Lower lobe of right lung (tissue), 2 donors: Measurements from ENCODE around the gene TAGLN3. TPM values are rescaled to one million over a fixed set of nuclear protein-coding genes. Genes with fewer than 3 reads are reported as not detected.

Experiments used
- ATAC-seq, 2 donors: fragments of 200-7000 bp; cut with Tn5 transposase; one replicate each; pipeline ENCODE4 v1.9.1; 2020 to 2022; ENCODE audit warnings: mild to moderate bottlenecking in 2 of 2, moderate library complexity in 2 of 2
- DNase-seq: peaks from one replicate; pipeline ENCODE4 v3.0.0-alpha.2; 2020
- H3K27ac ChIP-seq: fragments of 200-600 bp; one replicate; pipeline ENCODE4 v1.8.0; 2022
- H3K27me3 ChIP-seq: fragments of 200-600 bp; one replicate; pipeline ENCODE4 v1.8.0; 2022; ENCODE audit warnings: low read depth
- H3K36me3 ChIP-seq: fragments of 200-600 bp; one replicate; pipeline ENCODE4 v1.8.0; 2022; ENCODE audit warnings: mild to moderate bottlenecking
- H3K4me1 ChIP-seq: fragments of 200-600 bp; one replicate; pipeline ENCODE4 v1.8.0; 2022
- H3K4me3 ChIP-seq: fragments of 200-600 bp; one replicate; pipeline ENCODE4 v1.8.0; 2022; ENCODE audit warnings: mild to moderate bottlenecking
- H3K9me3 ChIP-seq: fragments of 200-600 bp; one replicate; pipeline ENCODE4 v1.8.0; 2022
- intact Hi-C: fragments of 100-400 bp; cut with DNase I; formaldehyde crosslinking; loops from one replicate; pipeline ENCODE4 v1.11.0; 2022
- total RNA-seq: library from RNA; stranded (reverse); fragmentation: NEBNext Ultra II Directional; extraction: Animal tissue kit (Norgen Biotek cat#: 25700); gene quantifications from one replicate; pipeline ENCODE4 v1.2.1, GENCODE V29; 2021
- TF ChIP-seq, protein P1 (sequence below): fragments of 200-600 bp; IDR thresholded peaks from one replicate; pipeline ENCODE4 v1.8.0; 2022; ENCODE audit warnings: antibody characterized with exemption, mild to moderate bottlenecking
- donor health status: DM: no; HTN: yes; CAD: no; lungs with severe emphysema.

TAGLN3 gene
- total RNA-seq, 1 donor from 2014 or later = 0.44 TPM

GRCh38 chr3:111986800-111987199 lies 11.9 kb upstream of the TAGLN3 start:
- H3K4me3 ChIP-seq = no peak overlapping the region
- no peak overlapping the region for H3K27ac ChIP-seq
- peaks cover 5% of the 10 kb centered on the region for H3K4me1 ChIP-seq
- TF ChIP-seq, protein P1, sequence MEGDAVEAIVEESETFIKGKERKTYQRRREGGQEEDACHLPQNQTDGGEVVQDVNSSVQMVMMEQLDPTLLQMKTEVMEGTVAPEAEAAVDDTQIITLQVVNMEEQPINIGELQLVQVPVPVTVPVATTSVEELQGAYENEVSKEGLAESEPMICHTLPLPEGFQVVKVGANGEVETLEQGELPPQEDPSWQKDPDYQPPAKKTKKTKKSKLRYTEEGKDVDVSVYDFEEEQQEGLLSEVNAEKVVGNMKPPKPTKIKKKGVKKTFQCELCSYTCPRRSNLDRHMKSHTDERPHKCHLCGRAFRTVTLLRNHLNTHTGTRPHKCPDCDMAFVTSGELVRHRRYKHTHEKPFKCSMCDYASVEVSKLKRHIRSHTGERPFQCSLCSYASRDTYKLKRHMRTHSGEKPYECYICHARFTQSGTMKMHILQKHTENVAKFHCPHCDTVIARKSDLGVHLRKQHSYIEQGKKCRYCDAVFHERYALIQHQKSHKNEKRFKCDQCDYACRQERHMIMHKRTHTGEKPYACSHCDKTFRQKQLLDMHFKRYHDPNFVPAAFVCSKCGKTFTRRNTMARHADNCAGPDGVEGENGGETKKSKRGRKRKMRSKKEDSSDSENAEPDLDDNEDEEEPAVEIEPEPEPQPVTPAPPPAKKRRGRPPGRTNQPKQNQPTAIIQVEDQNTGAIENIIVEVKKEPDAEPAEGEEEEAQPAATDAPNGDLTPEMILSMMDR = no peak
- H3K9me3 ChIP-seq = no peaks in the 10 kb centered on the region
- H3K27me3 ChIP-seq = no peaks in the 10 kb centered on the region
- DNase-seq (no peak), ATAC-seq (no peak)
- intact Hi-C loops = no loop called here
- H3K36me3 ChIP-seq = peaks cover 29% of the 10 kb centered on the region

DNA sequence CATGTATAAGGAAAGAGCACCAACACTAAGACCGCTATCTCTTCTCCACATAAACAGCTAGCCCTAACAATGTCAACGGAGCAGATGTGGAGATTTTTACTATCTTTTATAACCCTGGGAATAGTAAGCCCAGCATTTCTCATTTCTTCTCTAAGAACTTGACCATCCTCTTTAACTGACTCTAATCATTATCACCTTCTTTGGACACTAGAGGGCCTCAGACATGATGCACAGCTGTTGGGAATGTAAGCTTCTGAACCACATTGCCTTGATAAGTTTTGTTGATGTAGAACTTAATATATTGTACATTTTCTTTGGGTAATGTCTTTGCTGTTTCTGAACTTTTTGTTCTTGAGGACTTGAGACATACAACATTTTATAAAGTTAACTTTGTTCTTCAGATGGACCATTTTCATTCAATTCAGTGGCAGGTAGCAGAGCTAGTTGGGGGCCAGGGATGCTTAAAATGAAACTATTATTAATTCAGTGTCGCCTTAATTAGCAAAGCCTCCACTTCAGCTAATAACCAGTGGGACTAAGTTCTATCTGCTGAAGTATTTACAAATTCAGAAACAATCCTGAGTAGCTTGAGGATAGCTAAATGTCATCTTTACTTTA lies 9.6 kb upstream of the TAGLN3 start:
- H3K36me3 ChIP-seq = peaks cover 46% of the 10 kb centered on the region
- TF ChIP-seq, protein P1 = peak; percentile 68
- H3K4me3 ChIP-seq = no peak overlapping the region
- no peaks in the 10 kb centered on the region for H3K27me3 ChIP-seq
- intact Hi-C loops = no loop called here
- H3K4me1 ChIP-seq = no peaks in the 10 kb centered on the region
- peak; percentile 76 to 77 for ATAC-seq
- no peak for DNase-seq
- no peak overlapping the region for H3K27ac ChIP-seq
- H3K9me3 ChIP-seq = no peaks in the 10 kb centered on the region

DNA sequence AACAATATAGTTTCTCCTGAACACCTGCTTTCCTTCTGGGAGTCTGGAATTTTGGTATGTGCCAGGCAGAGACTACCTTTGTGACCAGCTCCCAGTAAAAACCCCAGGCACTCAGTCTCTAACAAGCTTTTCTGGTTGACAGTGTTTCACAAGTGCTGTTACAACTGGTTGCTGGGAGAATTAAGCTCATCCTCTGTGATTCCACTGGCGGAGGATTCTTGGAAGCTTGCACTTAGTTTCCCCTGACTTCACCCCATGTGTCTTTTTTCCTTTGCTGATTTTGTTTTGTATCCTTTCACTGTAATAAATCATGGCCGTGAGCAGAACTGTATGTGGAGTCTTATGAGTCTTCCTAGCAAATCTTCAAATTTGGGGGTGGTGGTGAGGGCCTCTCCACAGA lies 5.7 kb upstream of the TAGLN3 start:
- intact Hi-C loops = no loop called here
- Histone ChIP-seq H3K4me3 (no peak overlapping the region), H3K4me1 (no peaks in the 10 kb centered on the region), H3K9me3 (no peaks in the 10 kb centered on the region), H3K27ac (no peak overlapping the region), H3K27me3 (no peaks in the 10 kb centered on the region), H3K36me3 (peaks cover 33% of the 10 kb centered on the region)
- no peak for DNase-seq
- no peak for ATAC-seq
- TF ChIP-seq, protein P1 = no peak

DNA sequence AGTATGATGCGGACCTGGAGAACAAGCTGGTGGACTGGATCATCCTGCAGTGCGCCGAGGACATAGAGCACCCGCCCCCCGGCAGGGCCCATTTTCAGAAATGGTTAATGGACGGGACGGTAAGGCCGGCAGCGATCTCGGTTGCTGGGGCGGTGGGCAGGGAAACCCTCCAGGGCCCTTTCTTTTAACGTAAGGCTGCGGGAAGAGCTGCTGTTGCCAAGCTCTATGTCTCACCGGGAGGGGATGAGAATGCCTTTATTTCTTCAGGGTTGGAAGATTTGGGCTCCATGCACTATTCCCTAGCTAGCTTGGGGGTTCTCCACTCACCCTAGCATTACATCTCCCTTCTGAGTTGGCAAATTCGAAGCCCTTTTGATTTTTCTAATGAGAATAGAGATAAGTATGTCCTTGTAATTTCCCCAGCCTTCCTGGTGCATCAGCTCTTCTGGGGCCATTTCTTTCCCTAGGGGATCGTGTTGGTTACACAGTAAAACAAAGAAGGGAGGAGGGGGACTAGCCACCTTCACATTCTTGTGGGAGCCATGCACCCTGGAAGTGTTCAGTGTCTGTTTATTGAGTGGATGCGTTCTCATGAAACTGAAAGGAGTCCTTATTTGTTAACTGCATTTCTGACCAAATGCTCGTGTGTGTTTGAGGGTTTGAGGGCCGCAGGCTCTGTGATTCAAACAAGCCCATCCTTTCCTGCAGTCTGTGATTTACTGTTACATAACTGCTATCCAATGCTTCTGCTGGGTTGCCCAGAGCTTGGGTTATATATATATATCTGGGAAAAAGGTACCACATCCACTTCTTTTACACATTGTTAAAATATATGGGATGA lies 982 bp downstream of the TAGLN3 start:
- TF ChIP-seq, protein P1 = no peak
- Histone ChIP-seq H3K9me3 (no peaks in the 10 kb centered on the region), H3K36me3 (no peaks in the 10 kb centered on the region), H3K27me3 (no peaks in the 10 kb centered on the region), H3K27ac (no peak overlapping the region), H3K4me1 (peaks cover 11% of the 10 kb centered on the region), H3K4me3 (peak overlapping the region; percentile 47)
- intact Hi-C loops = no loop called here
- ATAC-seq (no peak), DNase-seq (no peak)

- Histone ChIP-seq H3K27ac (no peak overlapping the region), H3K36me3 (no peaks in the 10 kb centered on the region), H3K9me3 (no peaks in the 10 kb centered on the region), H3K4me1 (peaks cover 11% of the 10 kb centered on the region), H3K27me3 (no peaks in the 10 kb centered on the region), H3K4me3 (no peak overlapping the region)
- TF ChIP-seq, protein P1 = no peak
- intact Hi-C loops = no loop called here
- ATAC-seq = no peak
- no peak for DNase-seq
Measured at GRCh38 chr3:112000367-112000771, 1.6 kb downstream of the TAGLN3 start.
